HEK293 (cell line): ENCODE results near the gene NFKBIZ.

Source experiments
- CTCF ChIA-PET: fragments of 350-600 bp; formaldehyde crosslinking; extraction: SDS; loops from one replicate; lab custom pipeline; 2021; ENCODE audit warnings: antibody characterized with exemption; lab: Yijun Ruan, JAX
- POLR2A ChIA-PET: fragments of 300-600 bp; formaldehyde crosslinking; extraction: SDS; loops from one replicate; lab custom pipeline; 2020; ENCODE audit warnings: antibody characterized with exemption, inconsistent platforms; lab: Yijun Ruan, JAX
- H3K27ac ChIP-seq: fragments of 200-500 bp; sonication (Bioruptor generic); 2 replicates; pipeline ENCODE4 v1.5.1; 2014; ENCODE audit warnings: low read depth, low read length, control low read depth, inconsistent platforms; ENCODE audit errors: extremely low read depth
- H3K36me3 ChIP-seq, 2 experiments: fragments of 200-500 bp in 1 of 2; sonication (Bioruptor generic) in 1 of 2; 1 replicate in 1 of 2; 2 replicates in 1 of 2; pipeline ENCODE4 v1.5.1; 2014 to 2017; ENCODE audit warnings: inconsistent platforms in 2 of 2, low read length in 2 of 2; ENCODE audit not compliant: control insufficient read depth in 2 of 2, insufficient read depth in 1 of 2
- H3K4me1 ChIP-seq: fragments of 200-500 bp; sonication (Bioruptor generic); 2 replicates; pipeline ENCODE4 v1.5.1; 2014; ENCODE audit warnings: mild to moderate bottlenecking, low read length, inconsistent platforms; ENCODE audit not compliant: control insufficient read depth, insufficient read depth
- H3K4me3 ChIP-seq: 2 replicates; pipeline ENCODE4 v1.5.1; 2011; ENCODE audit warnings: low read depth, mild to moderate bottlenecking, control low read depth, low read length, moderate library complexity
- H3K9me3 ChIP-seq: fragments of 200-500 bp; sonication (Bioruptor generic); 2 replicates; pipeline ENCODE4 v1.5.1; 2014; ENCODE audit warnings: low read depth, low read length, inconsistent platforms; ENCODE audit not compliant: control insufficient read depth, insufficient read depth
- GLIS2 ChIP-seq: fragments of 450-650 bp; formaldehyde crosslinking; IDR thresholded peaks from 2 replicates; pipeline ENCODE4 v1.5.1; 2016; ENCODE audit warnings: missing biosample characterization, missing genetic modification characterization
- KLF8 ChIP-seq: fragments of 450-650 bp; formaldehyde crosslinking; IDR thresholded peaks from 2 replicates; pipeline ENCODE4 v1.5.1; 2016; ENCODE audit warnings: missing biosample characterization, missing genetic modification characterization
- MYNN ChIP-seq: fragments of 450-650 bp; formaldehyde crosslinking; IDR thresholded peaks from 2 replicates; pipeline ENCODE4 v1.5.1; 2016; ENCODE audit warnings: missing biosample characterization, missing genetic modification characterization, borderline replicate concordance
- PATZ1 ChIP-seq: fragments of 450-650 bp; formaldehyde crosslinking; IDR thresholded peaks from 2 replicates; pipeline ENCODE4 v1.5.1; 2016; ENCODE audit warnings: missing biosample characterization, missing genetic modification characterization
- RBAK ChIP-seq: fragments of 450-650 bp; formaldehyde crosslinking; IDR thresholded peaks from 2 replicates; pipeline ENCODE4 v1.5.1; 2016; ENCODE audit warnings: missing biosample characterization, missing genetic modification characterization
- SALL2 ChIP-seq: fragments of 450-650 bp; formaldehyde crosslinking; IDR thresholded peaks from 2 replicates; pipeline ENCODE4 v1.5.0; 2017; ENCODE audit warnings: missing biosample characterization, mild to moderate bottlenecking, missing genetic modification characterization, borderline replicate concordance
- SCRT1 ChIP-seq: fragments of 450-650 bp; formaldehyde crosslinking; IDR thresholded peaks from 2 replicates; pipeline ENCODE4 v1.5.1; 2016; ENCODE audit warnings: missing biosample characterization, missing genetic modification characterization, borderline replicate concordance
- YY2 ChIP-seq: fragments of 450-650 bp; formaldehyde crosslinking; IDR thresholded peaks from 2 replicates; pipeline ENCODE4 v1.5.1; 2016; ENCODE audit warnings: missing biosample characterization, missing genetic modification characterization
- ZBTB44 ChIP-seq: fragments of 450-650 bp; IDR thresholded peaks from 2 replicates; pipeline ENCODE4 v1.5.1; 2018; ENCODE audit warnings: missing biosample characterization, mild to moderate bottlenecking, missing genetic modification characterization
- ZBTB7A ChIP-seq: fragments of 450-650 bp; formaldehyde crosslinking; IDR thresholded peaks from 2 replicates; pipeline ENCODE4 v1.5.1; 2016; ENCODE audit warnings: low read depth, missing biosample characterization, missing genetic modification characterization
- ZFHX2 ChIP-seq: fragments of 450-650 bp; formaldehyde crosslinking; conservative IDR thresholded peaks from 2 replicates; pipeline ENCODE4 v1.5.1; 2016; ENCODE audit warnings: missing biosample characterization, missing genetic modification characterization
- ZNF133 ChIP-seq: fragments of 450-650 bp; formaldehyde crosslinking; IDR thresholded peaks from 2 replicates; pipeline ENCODE4 v1.5.1; 2016; ENCODE audit warnings: missing biosample characterization, missing genetic modification characterization
- ZNF175 ChIP-seq: fragments of 450-650 bp; formaldehyde crosslinking; IDR thresholded peaks from 2 replicates; pipeline ENCODE4 v1.5.1; 2016; ENCODE audit warnings: missing biosample characterization, missing genetic modification characterization
- ZNF19 ChIP-seq: fragments of 450-650 bp; formaldehyde crosslinking; IDR thresholded peaks from 2 replicates; pipeline ENCODE4; 2016; ENCODE audit warnings: missing biosample characterization, missing genetic modification characterization, low read depth
- ZNF266 ChIP-seq: fragments of 450-650 bp; formaldehyde crosslinking; IDR thresholded peaks from 2 replicates; pipeline ENCODE4 v1.5.1; 2016; ENCODE audit warnings: missing biosample characterization, missing genetic modification characterization, low read depth
- ZNF280D ChIP-seq: fragments of 450-650 bp; formaldehyde crosslinking; IDR thresholded peaks from 2 replicates; pipeline ENCODE4 v1.5.1; 2016; ENCODE audit warnings: missing biosample characterization, missing genetic modification characterization
- ZNF530 ChIP-seq: fragments of 450-650 bp; formaldehyde crosslinking; IDR thresholded peaks from 2 replicates; pipeline ENCODE4 v1.5.1; 2016; ENCODE audit warnings: low read depth, missing biosample characterization, missing genetic modification characterization
- ZNF549 ChIP-seq: fragments of 450-650 bp; IDR thresholded peaks from 2 replicates; pipeline ENCODE4 v1.5.1; 2018; ENCODE audit warnings: missing biosample characterization, missing genetic modification characterization, mild to moderate bottlenecking, inconsistent platforms, moderate library complexity
- ZNF610 ChIP-seq: fragments of 450-650 bp; formaldehyde crosslinking; IDR thresholded peaks from 2 replicates; pipeline ENCODE4 v1.5.1; 2016; ENCODE audit warnings: missing biosample characterization, missing genetic modification characterization, borderline replicate concordance
- ZNF621 ChIP-seq: fragments of 450-650 bp; formaldehyde crosslinking; IDR thresholded peaks from 2 replicates; pipeline ENCODE4 v1.5.1; 2017; ENCODE audit warnings: missing biosample characterization, missing genetic modification characterization
- ZNF645 ChIP-seq: fragments of 450-650 bp; formaldehyde crosslinking; IDR thresholded peaks from 2 replicates; pipeline ENCODE4; 2016; ENCODE audit warnings: missing biosample characterization, missing genetic modification characterization
- ZNF654 ChIP-seq: fragments of 450-650 bp; formaldehyde crosslinking; IDR thresholded peaks from 2 replicates; pipeline ENCODE4 v1.5.1; 2016; ENCODE audit warnings: low read depth, missing biosample characterization, missing genetic modification characterization
- ZSCAN16 ChIP-seq: fragments of 450-650 bp; formaldehyde crosslinking; IDR thresholded peaks from 2 replicates; pipeline ENCODE4 v1.5.1; 2016; ENCODE audit warnings: missing biosample characterization, missing genetic modification characterization
- ZSCAN18 ChIP-seq: fragments of 450-650 bp; formaldehyde crosslinking; IDR thresholded peaks from 2 replicates; pipeline ENCODE4 v1.5.1; 2016; ENCODE audit warnings: missing biosample characterization, missing genetic modification characterization

Gene NFKBIZ

GRCh38 chr3:101892648-101893047 is 43.3 kb downstream of the NFKBIZ start (continued):
- TF ChIP-seq SALL2 (tag by site-specific recombination) (no peak), ZNF175 (tag by site-specific recombination) (no peak), ZNF266 (tag by site-specific recombination) (no peak), ZNF549 (no peak), ZNF133 (no peak)

- no peak overlapping the region for H3K27ac ChIP-seq
- ChIA-PET CTCF (no interaction called here), POLR2A (no interaction called here)
- no peaks in the 10 kb centered on the region for H3K36me3 ChIP-seq
- H3K4me1 ChIP-seq: no peaks in the 10 kb centered on the region
- H3K4me3 ChIP-seq: no peak overlapping the region
- TF ChIP-seq KLF8 (tag by site-specific recombination) (no peak), PATZ1 (tag by site-specific recombination) (no peak), ZNF654 (tag by site-specific recombination) (no peak), ZSCAN18 (tag by site-specific recombination) (no peak), ZBTB44 (no peak), MYNN (no peak), ZFHX2 (tag by site-specific recombination) (no peak), SCRT1 (tag by site-specific recombination) (no peak), RBAK (tag by site-specific recombination) (no peak), GLIS2 (tag by site-specific recombination) (no peak), ZNF530 (tag by site-specific recombination) (no peak), ZNF19 (tag by site-specific recombination) (no peak), ZSCAN16 (no peak), ZNF610 (tag by site-specific recombination) (no peak), ZBTB7A (tag by site-specific recombination) (no peak), ZNF621 (tag by site-specific recombination) (no peak), ZNF645 (tag by site-specific recombination) (no peak), ZNF280D (tag by site-specific recombination) (no peak), YY2 (tag by site-specific recombination) (no peak), ZNF133 (no peak)
- no peaks in the 10 kb centered on the region for H3K9me3 ChIP-seq
Observed at GRCh38 chr3:101896083-101896757, 46.9 kb downstream of the NFKBIZ start.
